ENCODE data around the gene KCNH2. TPM values are rescaled to one million over a fixed set of nuclear protein-coding genes. Genes with fewer than 3 reads are reported as not detected.

Gene KCNH2
- total RNA-seq, 1 experiment from 2014 or later: 0.09 TPM

GRCh38 chr7:150954986-150955518, 23.1 kb downstream of the KCNH2 start:
- no TSS peak for BruUV-seq (replicated peaks)
- Mint-ChIP-seq H3K9me3 (ENCODE audit: unreplicated experiment) (no peaks in the 10 kb centered on the region), H3K27me3 (ENCODE audit: insufficient read depth, unreplicated experiment) (peaks cover 8% of the 10 kb centered on the region), H3K4me3 (ENCODE audit: unreplicated experiment) (no peak overlapping the region), H3K27ac (ENCODE audit: low read depth, unreplicated experiment) (no peak overlapping the region), H3K4me1 (ENCODE audit: insufficient read depth, unreplicated experiment) (no peaks in the 10 kb centered on the region), H3K36me3 (ENCODE audit: insufficient read depth, unreplicated experiment) (no peaks in the 10 kb centered on the region)
- ChIA-PET POLR2A (no interaction called here), CTCF (interaction anchor here (3.5 kb wide), 1 partner anchor 7 kb away, joined by 18 read pairs; no protein-coding TSS in a partner anchor)
- DNase-seq (ENCODE audit: unreplicated experiment): no peak
- intact Hi-C loops (cut with micrococcal nuclease): no loop called here
- no peak for TF ChIP-seq CTCF (IDR thresholded peaks at IDR 0.05; ENCODE audit: unreplicated experiment)

- Mint-ChIP-seq H3K27me3 (ENCODE audit: insufficient read depth, unreplicated experiment) (peaks cover 1% of the 10 kb centered on the region), H3K4me3 (ENCODE audit: unreplicated experiment) (no peak overlapping the region), H3K9me3 (ENCODE audit: unreplicated experiment) (no peaks in the 10 kb centered on the region), H3K4me1 (ENCODE audit: insufficient read depth, unreplicated experiment) (peaks cover 3% of the 10 kb centered on the region), H3K27ac (ENCODE audit: low read depth, unreplicated experiment) (no peak overlapping the region), H3K36me3 (ENCODE audit: insufficient read depth, unreplicated experiment) (no peaks in the 10 kb centered on the region)
- no peak for TF ChIP-seq CTCF (IDR thresholded peaks at IDR 0.05; ENCODE audit: unreplicated experiment)
- no TSS peak for BruUV-seq (replicated peaks)
- intact Hi-C loops (cut with micrococcal nuclease): no loop called here
- CTCF ChIA-PET: interaction anchor here (0.6 to 3.5 kb wide), 3 partner anchors 8 to 56 kb away, joined by 4 to 18 read pairs (median 5); no protein-coding TSS in a partner anchor
- no peak for DNase-seq (ENCODE audit: unreplicated experiment)
- POLR2A ChIA-PET: no interaction called here
These were observed 23.7 kb downstream of the KCNH2 start for GRCh38 chr7:150954201-150954985.

GRCh38 chr7:150953061-150953997, 24.8 kb downstream of the KCNH2 start:
- H3K27ac Mint-ChIP-seq (ENCODE audit: low read depth, unreplicated experiment): no peak overlapping the region
- CTCF ChIA-PET: interaction anchor here (0.6 to 3.5 kb wide), 3 partner anchors 9 to 55 kb away, joined by 4 to 18 read pairs (median 5); no protein-coding TSS in a partner anchor
- no TSS peak for BruUV-seq (replicated peaks)

More at GRCh38 chr7:150953061-150953997, 24.8 kb downstream of the KCNH2 start:
- Mint-ChIP-seq H3K36me3 (ENCODE audit: insufficient read depth, unreplicated experiment) (no peaks in the 10 kb centered on the region), H3K4me1 (ENCODE audit: insufficient read depth, unreplicated experiment) (peaks cover 4% of the 10 kb centered on the region), H3K27me3 (ENCODE audit: insufficient read depth, unreplicated experiment) (no peaks in the 10 kb centered on the region), H3K4me3 (ENCODE audit: unreplicated experiment) (no peak overlapping the region), H3K9me3 (ENCODE audit: unreplicated experiment) (no peaks in the 10 kb centered on the region)
- no peak for DNase-seq (ENCODE audit: unreplicated experiment)
- POLR2A ChIA-PET: no interaction called here
- no peak for TF ChIP-seq CTCF (IDR thresholded peaks at IDR 0.05; ENCODE audit: unreplicated experiment)
- intact Hi-C loops (cut with micrococcal nuclease): no loop called here
